ENCODE data around the gene UBXN10.
"Not testable (repeated sequence)": the region's sequence is repeated elsewhere in the genome, so short reads cannot be mapped to it uniquely, and the experiment has no call there.

- not testable (repeated sequence) for TF ChIP-seq PAX5 (IDR thresholded peaks at IDR 0.05; ENCODE audit: insufficient read depth, low read length, severe bottlenecking); POLR2A (IDR thresholded peaks at IDR 0.05; ENCODE audit: low read depth, low read length); TAF1 (IDR thresholded peaks at IDR 0.05; ENCODE audit: low read depth, low read length); SPI1 (IDR thresholded peaks at IDR 0.05; ENCODE audit: low read depth, low read length)
Measured at GRCh38 chr1:20232564-20232963, 46.7 kb downstream of the UBXN10 start.

Measured in GM12891 (cell line).